GM21381 (cell line): Measurements from ENCODE around the gene APBB2.
"Not testable (repeated sequence)": the region's sequence is repeated elsewhere in the genome, so short reads cannot be mapped to it uniquely, and the experiment has no call there.

ENCODE experiments used
- ATAC-seq: cut with Tn5 transposase; IDR thresholded peaks from one replicate; pipeline ENCODE4 v1.9.1; 2021; ENCODE audit warnings: mild to moderate bottlenecking, moderate library complexity; ENCODE audit not compliant: unreplicated experiment

The APBB2 gene

GRCh38 chr4:40952672-40953071, 261.7 kb downstream of the APBB2 start:
- ATAC-seq: no peak

GRCh38 chr4:40952217-40952616, 262.1 kb downstream of the APBB2 start:
- ATAC-seq: no peak

GRCh38 chr4:40951026-40951425, 263.3 kb downstream of the APBB2 start:
- no peak for ATAC-seq

- no peak for ATAC-seq
Observed at GRCh38 chr4:40949358-40950100, 264.8 kb downstream of the APBB2 start.

GRCh38 chr4:40948014-40948413, 266.3 kb downstream of the APBB2 start:
- no peak for ATAC-seq

GRCh38 chr4:40946652-40947051, 267.7 kb downstream of the APBB2 start:
- ATAC-seq: no peak

GRCh38 chr4:40940756-40941155, 273.6 kb downstream of the APBB2 start:
- ATAC-seq: no peak

- no peak for ATAC-seq
Observed at GRCh38 chr4:40940317-40940741, 274.0 kb downstream of the APBB2 start.

GRCh38 chr4:40939856-40940255, 274.5 kb downstream of the APBB2 start:
- ATAC-seq: no peak

GRCh38 chr4:40938337-40938736, 276.0 kb downstream of the APBB2 start:
- ATAC-seq: no peak

GRCh38 chr4:40937140-40937725, 277.1 kb downstream of the APBB2 start:
- no peak for ATAC-seq

GRCh38 chr4:40934676-40935075, 279.7 kb downstream of the APBB2 start:
- no peak for ATAC-seq

- ATAC-seq: no peak
Observed at GRCh38 chr4:40933272-40934053, 280.9 kb downstream of the APBB2 start.

GRCh38 chr4:40931841-40932240, 282.5 kb downstream of the APBB2 start:
- no peak for ATAC-seq

GRCh38 chr4:40931238-40931637, 283.1 kb downstream of the APBB2 start:
- no peak for ATAC-seq

GRCh38 chr4:40927074-40927473, 287.3 kb downstream of the APBB2 start:
- ATAC-seq: no peak

- ATAC-seq: no peak
Observed at GRCh38 chr4:40924793-40925117, 289.6 kb downstream of the APBB2 start.

GRCh38 chr4:40924096-40924792, 290.1 kb downstream of the APBB2 start:
- peak; percentile 83 for ATAC-seq

- ATAC-seq: no peak
Observed at GRCh38 chr4:40923316-40924095, 290.8 kb downstream of the APBB2 start.

GRCh38 chr4:40919976-40920375, 294.4 kb downstream of the APBB2 start:
- ATAC-seq: not testable (repeated sequence)

GRCh38 chr4:40918330-40918729, 296.0 kb downstream of the APBB2 start:
- no peak for ATAC-seq
